IPS DF 4.7 (cell line): ENCODE results near the gene ENTPD2.

ENCODE experiments used
- DNase-seq: peaks from one replicate; pipeline ENCODE4 v3.0.0-alpha.2; 2013; ENCODE audit warnings: low spot score; ENCODE audit errors: extremely low read depth

The ENTPD2 gene

GRCh38 chr9:137080260-137081122 lies 26.6 kb upstream of the ENTPD2 start:
- DNase-seq, result no peak

- DNase-seq, result no peak
Measured at GRCh38 chr9:137079401-137079787, 25.5 kb upstream of the ENTPD2 start.

- no peak for DNase-seq
Measured at GRCh38 chr9:137078701-137079400, 25.0 kb upstream of the ENTPD2 start.

- no peak for DNase-seq
Measured at GRCh38 chr9:137077758-137078693, 24.2 kb upstream of the ENTPD2 start.

- DNase-seq, result no peak
Measured at GRCh38 chr9:137077010-137077747, 23.3 kb upstream of the ENTPD2 start, which contains the start of gene UAP1L1. Gene UAP1L1, plus strand, starts transcription at chr9:137077517. Its CDS starts 16 bp downstream, at chr9:137077533.

- DNase-seq, result no peak
Measured at GRCh38 chr9:137076636-137077009, 22.8 kb upstream of the ENTPD2 start.

- DNase-seq, result no peak
Measured at GRCh38 chr9:137075275-137075775, 21.5 kb upstream of the ENTPD2 start.

GRCh38 chr9:137074657-137075274 lies 20.9 kb upstream of the ENTPD2 start:
- no peak for DNase-seq

GRCh38 chr9:137073992-137074399 lies 20.1 kb upstream of the ENTPD2 start:
- DNase-seq, result no peak

- DNase-seq, result no peak
Measured at GRCh38 chr9:137071282-137071681, 17.4 kb upstream of the ENTPD2 start.

GRCh38 chr9:137070906-137071275 lies 17.0 kb upstream of the ENTPD2 start:
- DNase-seq, result no peak

GRCh38 chr9:137070201-137070905 lies 16.5 kb upstream of the ENTPD2 start, which contains the start of gene SAPCD2:
Gene SAPCD2, minus strand, starts transcription at chr9:137070557. Its CDS starts 97 bp downstream, at chr9:137070460.
- no peak for DNase-seq

GRCh38 chr9:137069508-137070091 lies 15.7 kb upstream of the ENTPD2 start:
- no peak for DNase-seq

- no peak for DNase-seq
Measured at GRCh38 chr9:137068539-137069507, 15.0 kb upstream of the ENTPD2 start.

GRCh38 chr9:137067860-137068538 lies 14.1 kb upstream of the ENTPD2 start:
- no peak for DNase-seq

GRCh38 chr9:137066096-137066861 lies 12.4 kb upstream of the ENTPD2 start:
- DNase-seq, result no peak
